HG03558 (cell line): Measurements from ENCODE around the gene PTPRN2.
"Not testable (repeated sequence)": the region's sequence is repeated elsewhere in the genome, so short reads cannot be mapped to it uniquely, and the experiment has no call there.

Source experiments
- ATAC-seq: cut with Tn5 transposase; IDR thresholded peaks from one replicate; pipeline ENCODE4 v1.9.1; 2021; ENCODE audit warnings: moderate number of reproducible peaks; ENCODE audit not compliant: unreplicated experiment; ENCODE audit errors: extremely low read depth

Gene PTPRN2

GRCh38 chr7:158523165-158523856, 64.3 kb downstream of the PTPRN2 start:
- ATAC-seq: not testable (repeated sequence)

GRCh38 chr7:158521795-158522194, 65.8 kb downstream of the PTPRN2 start:
- not testable (repeated sequence) for ATAC-seq

- no peak for ATAC-seq
These were observed 66.8 kb downstream of the PTPRN2 start for GRCh38 chr7:158520825-158521224.

- no peak for ATAC-seq
These were observed 67.9 kb downstream of the PTPRN2 start for GRCh38 chr7:158519633-158520174.

- no peak for ATAC-seq
These were observed 68.5 kb downstream of the PTPRN2 start for GRCh38 chr7:158518980-158519632.

GRCh38 chr7:158517571-158517970, 70.1 kb downstream of the PTPRN2 start:
- ATAC-seq: no peak

- ATAC-seq: no peak
These were observed 70.6 kb downstream of the PTPRN2 start for GRCh38 chr7:158517072-158517471.

GRCh38 chr7:158516524-158516923, 71.1 kb downstream of the PTPRN2 start:
- no peak for ATAC-seq

- no peak for ATAC-seq
These were observed 74.8 kb downstream of the PTPRN2 start for GRCh38 chr7:158512869-158513268.

- no peak for ATAC-seq
These were observed 75.6 kb downstream of the PTPRN2 start for GRCh38 chr7:158512042-158512441.

- no peak for ATAC-seq
These were observed 78.7 kb downstream of the PTPRN2 start for GRCh38 chr7:158508802-158509385.

GRCh38 chr7:158508321-158508720, 79.3 kb downstream of the PTPRN2 start:
- ATAC-seq: not testable (repeated sequence)

- ATAC-seq: no peak
These were observed 79.7 kb downstream of the PTPRN2 start for GRCh38 chr7:158507917-158508316.

- not testable (repeated sequence) for ATAC-seq
These were observed 80.4 kb downstream of the PTPRN2 start for GRCh38 chr7:158507175-158507574.

GRCh38 chr7:158506626-158507025, 81.0 kb downstream of the PTPRN2 start:
- ATAC-seq: no peak

- no peak for ATAC-seq
These were observed 81.9 kb downstream of the PTPRN2 start for GRCh38 chr7:158505683-158506082.

GRCh38 chr7:158502068-158502750, 85.4 kb downstream of the PTPRN2 start:
- no peak for ATAC-seq

- ATAC-seq: no peak
These were observed 86.1 kb downstream of the PTPRN2 start for GRCh38 chr7:158501393-158502067.

GRCh38 chr7:158500651-158501052, 87.0 kb downstream of the PTPRN2 start:
- no peak for ATAC-seq

GRCh38 chr7:158499082-158499455, 88.6 kb downstream of the PTPRN2 start:
- no peak for ATAC-seq
